Measurements from ENCODE around the gene SPTLC3.

The SPTLC3 gene

GRCh38 chr20:13061381-13061780 lies 52.6 kb downstream of the SPTLC3 start:
- Histone ChIP-seq H3K27ac (replicated peaks) (no peak overlapping the region), H3K27me3 (ENCODE audit: insufficient read depth, poor library complexity, severe bottlenecking) (no peaks in the 10 kb centered on the region), H3K4me3 (replicated peaks; ENCODE audit: insufficient read depth, low read length) (no peak overlapping the region)
- DNase-seq (ENCODE audit: low read depth in 1 of 2, low spot score in 1 of 2) = no peak
- TF ChIP-seq SPI1 (IDR thresholded peaks at IDR 0.05; ENCODE audit: borderline replicate concordance, low read depth) (no peak), POLR2AphosphoS5 (IDR thresholded peaks at IDR 0.05; ENCODE audit: low read depth) (no peak), CTCF (IDR thresholded peaks at IDR 0.05; ENCODE audit: insufficient read depth, low read length) (no peak), REST (IDR thresholded peaks at IDR 0.05; ENCODE audit: insufficient replicate concordance, low read depth) (no peak), GABPA (IDR thresholded peaks at IDR 0.05; ENCODE audit: low read depth) (no peak)

- H3K27ac ChIP-seq (replicated peaks) = no peak overlapping the region
- TF ChIP-seq POLR2AphosphoS5 (IDR thresholded peaks at IDR 0.05; ENCODE audit: low read depth) = no peak
- no peak for TF ChIP-seq REST (IDR thresholded peaks at IDR 0.05; ENCODE audit: insufficient replicate concordance, low read depth)
- no peak for TF ChIP-seq GABPA (IDR thresholded peaks at IDR 0.05; ENCODE audit: low read depth)
- no peak for DNase-seq (ENCODE audit: low read depth in 1 of 2, low spot score in 1 of 2)
- no peaks in the 10 kb centered on the region for H3K27me3 ChIP-seq (ENCODE audit: insufficient read depth, poor library complexity, severe bottlenecking)
- no peak overlapping the region for H3K4me3 ChIP-seq (replicated peaks; ENCODE audit: insufficient read depth, low read length)
Observed at GRCh38 chr20:13062789-13063188, 54.0 kb downstream of the SPTLC3 start.

- TF ChIP-seq POLR2AphosphoS5 (IDR thresholded peaks at IDR 0.05; ENCODE audit: low read depth) = no peak
- DNase-seq (ENCODE audit: low read depth in 1 of 2, low spot score in 1 of 2) = no peak
- Histone ChIP-seq H3K4me3 (replicated peaks; ENCODE audit: insufficient read depth, low read length) (no peak overlapping the region), H3K27me3 (ENCODE audit: insufficient read depth, poor library complexity, severe bottlenecking) (no peaks in the 10 kb centered on the region), H3K27ac (replicated peaks) (no peak overlapping the region)
Observed at GRCh38 chr20:13068336-13068735, 59.6 kb downstream of the SPTLC3 start.

- Histone ChIP-seq H3K27me3 (ENCODE audit: insufficient read depth, poor library complexity, severe bottlenecking) (no peaks in the 10 kb centered on the region), H3K4me3 (replicated peaks; ENCODE audit: insufficient read depth, low read length) (no peak overlapping the region), H3K27ac (replicated peaks) (no peak overlapping the region)
- TF ChIP-seq CTCF (IDR thresholded peaks at IDR 0.05; ENCODE audit: insufficient read depth, low read length) = no peak
- TF ChIP-seq REST (IDR thresholded peaks at IDR 0.05; ENCODE audit: insufficient replicate concordance, low read depth) = no peak
- TF ChIP-seq POLR2AphosphoS5 (IDR thresholded peaks at IDR 0.05; ENCODE audit: low read depth) = no peak
- no peak for DNase-seq (ENCODE audit: low read depth in 1 of 2, low spot score in 1 of 2)
Observed at GRCh38 chr20:13081877-13082276, 73.1 kb downstream of the SPTLC3 start.

Data from HL-60 (cell line).